NB4 (cell line): ENCODE results near the gene NPEPL1.

ENCODE experiments used
- DNase-seq: peaks from one replicate; pipeline ENCODE4 v3.0.0; 2010; ENCODE audit warnings: low read depth
- H3K4me3 ChIP-seq: one replicate; pipeline ENCODE4 v1.5.1; 2011; ENCODE audit warnings: mild to moderate bottlenecking, low read depth, low read length, moderate library complexity
- CTCF ChIP-seq: IDR thresholded peaks from one replicate; pipeline ENCODE4 v1.5.1; 2012; ENCODE audit warnings: low read depth, low read length
- MAX ChIP-seq: IDR thresholded peaks from 2 replicates; pipeline ENCODE4 v1.6.1; 2011; ENCODE audit warnings: low read depth, low read length
- MYC ChIP-seq: IDR thresholded peaks from 2 replicates; pipeline ENCODE4 v1.6.1; 2011; ENCODE audit warnings: low read depth, low read length
- POLR2A ChIP-seq: IDR thresholded peaks from 2 replicates; pipeline ENCODE4 v1.6.1; 2011; ENCODE audit warnings: mild to moderate bottlenecking; ENCODE audit not compliant: insufficient read length; ENCODE audit errors: extremely low read depth

The NPEPL1 gene

GRCh38 chr20:58685988-58686387 is 6.6 kb upstream of the NPEPL1 start:
- TF ChIP-seq MYC (no peak), CTCF (no peak), MAX (no peak), POLR2A (no peak)
- no peak overlapping the region for H3K4me3 ChIP-seq
- DNase-seq = no peak

GRCh38 chr20:58688414-58688813 is 4.2 kb upstream of the NPEPL1 start:
- no peak for TF ChIP-seq MYC
- TF ChIP-seq MAX = no peak
- TF ChIP-seq CTCF = no peak
- no peak for TF ChIP-seq POLR2A
- no peak overlapping the region for H3K4me3 ChIP-seq
- no peak for DNase-seq

GRCh38 chr20:58688840-58689239 is 3.8 kb upstream of the NPEPL1 start:
- no peak overlapping the region for H3K4me3 ChIP-seq
- DNase-seq = peak; percentile 39
- no peak for TF ChIP-seq MYC
- TF ChIP-seq CTCF = no peak
- TF ChIP-seq POLR2A = no peak
- TF ChIP-seq MAX = no peak

- no peak for TF ChIP-seq CTCF
- H3K4me3 ChIP-seq = no peak overlapping the region
- DNase-seq = peak; percentile 33
These were observed 2.0 kb upstream of the NPEPL1 start for GRCh38 chr20:58690396-58691135.

GRCh38 chr20:58691773-58692578 is 624 bp upstream of the NPEPL1 start:
- peak; percentile 96 for DNase-seq
- H3K4me3 ChIP-seq = no peak overlapping the region

More at GRCh38 chr20:58691773-58692578, 624 bp upstream of the NPEPL1 start:
- TF ChIP-seq MYC (no peak), CTCF (no peak), MAX (no peak), POLR2A (no peak)
